ENCODE results near the gene TSPAN18.

The TSPAN18 gene

GRCh38 chr11:44694443-44694842 is 32.3 kb upstream of the TSPAN18 start:
- Histone ChIP-seq H3K4me2 (ENCODE audit: low read length) (no peak overlapping the region), H3K9me2 (replicated peaks; ENCODE audit: control insufficient read depth, low read length) (no peaks in the 10 kb centered on the region), H3K27me3 (ENCODE audit: control insufficient read depth, low read length) (peaks cover 10% of the 10 kb centered on the region; the same call in 1 of the 2 replicates)

GRCh38 chr11:44695169-44695833 is 31.5 kb upstream of the TSPAN18 start:
- Histone ChIP-seq H3K4me1 (ENCODE audit: control insufficient read depth, low read length) (no peaks in the 10 kb centered on the region), H3K9me3 (ENCODE audit: control insufficient read depth, insufficient read depth, low read length) (no peaks in the 10 kb centered on the region), H3K36me3 (ENCODE audit: control insufficient read depth, low read length) (no peaks in the 10 kb centered on the region), H3K79me2 (ENCODE audit: control insufficient read depth, low read length) (no peaks in the 10 kb centered on the region), H3K27me3 (ENCODE audit: control insufficient read depth, low read length) (peaks cover 13% of the 10 kb centered on the region), H3K4me2 (ENCODE audit: low read length) (no peak overlapping the region), H3K4me3 (ENCODE audit: low read length) (no peak overlapping the region), H4K20me1 (ENCODE audit: control insufficient read depth, insufficient read depth, low read depth, low read length) (no peaks in the 10 kb centered on the region), H3K9me2 (replicated peaks; ENCODE audit: control insufficient read depth, low read length) (no peaks in the 10 kb centered on the region), H3K27ac (ENCODE audit: low read depth, low read length) (no peak overlapping the region), H3F3A (ENCODE audit: control insufficient read depth, insufficient read depth) (no peaks in the 10 kb centered on the region)
- no peak for TF ChIP-seq EZH2phosphoT487 (IDR thresholded peaks at IDR 0.05; ENCODE audit: borderline replicate concordance, low read length)
- TF ChIP-seq CTCF (IDR thresholded peaks at IDR 0.05; ENCODE audit: low read depth, low read length, poor library complexity, severe bottlenecking): no peak

More at GRCh38 chr11:44694443-44694842, 32.3 kb upstream of the TSPAN18 start:
- no peaks in the 10 kb centered on the region for H3K36me3 ChIP-seq (ENCODE audit: control insufficient read depth, low read length)
- H4K20me1 ChIP-seq (ENCODE audit: control insufficient read depth, insufficient read depth, low read depth, low read length): no peaks in the 10 kb centered on the region
- no peaks in the 10 kb centered on the region for H3K9me3 ChIP-seq (ENCODE audit: control insufficient read depth, insufficient read depth, low read length)
- TF ChIP-seq CTCF (IDR thresholded peaks at IDR 0.05; ENCODE audit: low read depth, low read length, poor library complexity, severe bottlenecking) (no peak), EZH2phosphoT487 (IDR thresholded peaks at IDR 0.05; ENCODE audit: borderline replicate concordance, low read length) (no peak)
- no peak overlapping the region for H3K4me3 ChIP-seq (ENCODE audit: low read length)
- no peaks in the 10 kb centered on the region for H3K79me2 ChIP-seq (ENCODE audit: control insufficient read depth, low read length)
- no peaks in the 10 kb centered on the region for H3F3A ChIP-seq (ENCODE audit: control insufficient read depth, insufficient read depth)
- H3K27ac ChIP-seq (ENCODE audit: low read depth, low read length): no peak overlapping the region
- H3K4me1 ChIP-seq (ENCODE audit: control insufficient read depth, low read length): no peaks in the 10 kb centered on the region

GRCh38 chr11:44698252-44698912 is 28.4 kb upstream of the TSPAN18 start:
- Histone ChIP-seq H3K9me2 (replicated peaks; ENCODE audit: control insufficient read depth, low read length) (no peaks in the 10 kb centered on the region), H3K4me2 (ENCODE audit: low read length) (no peak overlapping the region)
- no peak for TF ChIP-seq CTCF (IDR thresholded peaks at IDR 0.05; ENCODE audit: low read depth, low read length, poor library complexity, severe bottlenecking)
- TF ChIP-seq EZH2phosphoT487 (IDR thresholded peaks at IDR 0.05; ENCODE audit: borderline replicate concordance, low read length): no peak

More at GRCh38 chr11:44698252-44698912, 28.4 kb upstream of the TSPAN18 start:
- Histone ChIP-seq H4K20me1 (ENCODE audit: control insufficient read depth, insufficient read depth, low read depth, low read length) (no peaks in the 10 kb centered on the region), H3K9me3 (ENCODE audit: control insufficient read depth, insufficient read depth, low read length) (no peaks in the 10 kb centered on the region), H3F3A (ENCODE audit: control insufficient read depth, insufficient read depth) (no peaks in the 10 kb centered on the region), H3K36me3 (ENCODE audit: control insufficient read depth, low read length) (no peaks in the 10 kb centered on the region), H3K27ac (ENCODE audit: low read depth, low read length) (no peak overlapping the region), H3K4me3 (ENCODE audit: low read length) (no peak overlapping the region), H3K79me2 (ENCODE audit: control insufficient read depth, low read length) (no peaks in the 10 kb centered on the region), H3K27me3 (ENCODE audit: control insufficient read depth, low read length) (peaks cover 11% of the 10 kb centered on the region), H3K4me1 (ENCODE audit: control insufficient read depth, low read length) (no peaks in the 10 kb centered on the region)

Measured in DOHH2 (cell line).